Measurements from ENCODE around the gene KDM1A.

KDM1A gene

DNA sequence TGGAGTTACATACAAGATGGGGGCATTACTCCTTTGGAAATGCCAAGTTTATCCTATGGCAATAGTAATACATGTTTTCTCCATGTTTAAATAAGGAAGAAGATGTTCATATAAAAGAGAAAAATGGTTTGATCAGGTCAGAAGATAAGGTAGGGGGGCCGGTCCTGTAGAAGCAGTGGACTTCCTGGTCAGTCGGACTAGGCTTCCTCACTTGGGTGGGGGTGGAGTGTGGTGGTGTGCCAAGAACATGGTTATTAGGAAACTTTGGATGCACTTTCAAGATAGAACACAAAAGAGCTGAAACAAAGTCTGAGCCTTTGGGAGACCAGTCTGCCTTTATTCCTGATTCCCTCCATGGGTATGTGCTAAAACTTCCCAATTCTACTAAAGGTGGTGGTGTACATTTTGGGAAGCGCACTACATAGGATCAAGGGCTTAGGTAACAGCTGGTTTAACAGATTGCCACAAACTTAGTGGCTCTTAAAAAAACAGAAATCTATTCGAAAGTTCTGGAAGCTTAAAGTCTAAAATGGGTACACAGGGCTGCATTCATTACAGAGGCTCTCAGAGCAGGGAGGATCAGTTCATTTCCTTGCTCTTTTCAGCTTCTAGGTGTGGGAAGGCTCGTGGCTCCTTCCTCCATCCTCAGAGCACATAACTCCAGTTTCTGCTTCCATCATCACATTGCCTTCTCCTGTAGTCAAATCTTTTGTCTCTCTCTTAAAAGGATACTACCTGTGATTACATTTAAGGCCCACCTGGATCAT is 64.6 kb downstream of the KDM1A start:
- CTCF ChIA-PET, result interaction anchor here (1.1 to 1.8 kb wide), 2 partner anchors 11 to 15 kb away, joined by 3 to 9 read pairs; no protein-coding TSS in a partner anchor
- POLR2A ChIA-PET, result no interaction called here
- TF ChIP-seq, protein P1, sequence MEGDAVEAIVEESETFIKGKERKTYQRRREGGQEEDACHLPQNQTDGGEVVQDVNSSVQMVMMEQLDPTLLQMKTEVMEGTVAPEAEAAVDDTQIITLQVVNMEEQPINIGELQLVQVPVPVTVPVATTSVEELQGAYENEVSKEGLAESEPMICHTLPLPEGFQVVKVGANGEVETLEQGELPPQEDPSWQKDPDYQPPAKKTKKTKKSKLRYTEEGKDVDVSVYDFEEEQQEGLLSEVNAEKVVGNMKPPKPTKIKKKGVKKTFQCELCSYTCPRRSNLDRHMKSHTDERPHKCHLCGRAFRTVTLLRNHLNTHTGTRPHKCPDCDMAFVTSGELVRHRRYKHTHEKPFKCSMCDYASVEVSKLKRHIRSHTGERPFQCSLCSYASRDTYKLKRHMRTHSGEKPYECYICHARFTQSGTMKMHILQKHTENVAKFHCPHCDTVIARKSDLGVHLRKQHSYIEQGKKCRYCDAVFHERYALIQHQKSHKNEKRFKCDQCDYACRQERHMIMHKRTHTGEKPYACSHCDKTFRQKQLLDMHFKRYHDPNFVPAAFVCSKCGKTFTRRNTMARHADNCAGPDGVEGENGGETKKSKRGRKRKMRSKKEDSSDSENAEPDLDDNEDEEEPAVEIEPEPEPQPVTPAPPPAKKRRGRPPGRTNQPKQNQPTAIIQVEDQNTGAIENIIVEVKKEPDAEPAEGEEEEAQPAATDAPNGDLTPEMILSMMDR (IDR thresholded peaks at IDR 0.05; ENCODE audit: control extremely low read depth, extremely low read depth, low read depth, missing control alignments), result no peak
- no peak for DNase-seq (ENCODE audit: extremely low spot score)

DNA sequence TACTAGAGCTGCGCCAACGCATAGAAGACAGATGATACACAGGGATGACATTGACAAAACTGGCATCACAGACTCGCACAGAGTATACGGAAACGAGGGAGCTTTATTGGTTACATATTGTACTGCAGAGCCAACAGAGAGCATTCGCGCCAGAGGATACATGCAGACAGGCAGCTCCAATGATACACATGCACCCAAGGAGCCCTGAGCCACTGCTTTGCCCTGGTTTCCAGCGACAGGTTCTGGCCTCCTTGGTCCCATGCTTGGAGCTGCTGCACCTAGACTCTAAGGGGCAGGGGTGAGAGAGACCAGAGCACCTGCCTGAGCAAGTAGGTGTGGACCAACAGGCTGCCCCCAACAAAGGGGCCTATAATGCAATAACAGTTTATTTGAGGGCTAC is 65.6 kb downstream of the KDM1A start:
- CTCF ChIA-PET, result interaction anchor here (1.0 to 20.1 kb wide), 4 partner anchors 10 to 96 kb away, joined by 4 to 641 read pairs (median 16); no protein-coding TSS in a partner anchor
- TF ChIP-seq, protein P1 (IDR thresholded peaks at IDR 0.05; ENCODE audit: control extremely low read depth, extremely low read depth, low read depth, missing control alignments), result no peak
- POLR2A ChIA-PET, result no interaction called here
- DNase-seq (ENCODE audit: extremely low spot score), result no peak

DNA sequence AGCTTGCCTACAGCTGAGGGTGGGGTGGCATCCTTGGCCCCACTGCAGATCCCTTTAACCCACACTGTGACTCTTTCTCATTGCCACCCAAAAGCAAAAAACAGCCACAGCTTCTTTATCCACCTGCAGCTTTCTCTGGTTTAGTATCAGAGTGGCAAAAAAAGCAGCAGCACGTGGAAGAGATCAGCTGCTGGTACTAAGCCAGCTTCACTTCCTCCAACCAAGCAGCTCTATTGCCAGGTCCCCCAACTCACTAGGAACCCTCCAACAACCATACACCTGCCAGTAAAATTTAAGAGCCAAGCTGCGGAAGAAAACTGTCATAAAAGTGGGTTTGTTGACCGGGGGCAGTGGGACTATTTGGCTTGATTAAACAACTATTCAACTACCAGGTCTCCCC is 66.4 kb downstream of the KDM1A start:
- TF ChIP-seq, protein P1 (IDR thresholded peaks at IDR 0.05; ENCODE audit: control extremely low read depth, extremely low read depth, low read depth, missing control alignments), result no peak

GRCh38 chr1:23088027-23088426 is 68.8 kb downstream of the KDM1A start:
- no peak for DNase-seq (ENCODE audit: extremely low spot score)
- CTCF ChIA-PET, result interaction anchor here (1.1 to 20.1 kb wide), 6 partner anchors 11 to 93 kb away, joined by 3 to 641 read pairs (median 6); no protein-coding TSS in a partner anchor
- POLR2A ChIA-PET, result interaction anchor here (0.6 kb wide), 1 partner anchor 256 kb away, joined by 4 read pairs; the partner anchor contains the start of gene HNRNPR
- TF ChIP-seq, protein P1 (IDR thresholded peaks at IDR 0.05; ENCODE audit: control extremely low read depth, extremely low read depth, low read depth, missing control alignments), result no peak

More for the DNA sequence above, 66.4 kb downstream of the KDM1A start:
- ChIA-PET POLR2A (no interaction called here), CTCF (interaction anchor here (1.0 to 20.1 kb wide), 4 partner anchors 9 to 96 kb away, joined by 4 to 641 read pairs (median 16); no protein-coding TSS in a partner anchor)
- DNase-seq (ENCODE audit: extremely low spot score), result no peak

DNA sequence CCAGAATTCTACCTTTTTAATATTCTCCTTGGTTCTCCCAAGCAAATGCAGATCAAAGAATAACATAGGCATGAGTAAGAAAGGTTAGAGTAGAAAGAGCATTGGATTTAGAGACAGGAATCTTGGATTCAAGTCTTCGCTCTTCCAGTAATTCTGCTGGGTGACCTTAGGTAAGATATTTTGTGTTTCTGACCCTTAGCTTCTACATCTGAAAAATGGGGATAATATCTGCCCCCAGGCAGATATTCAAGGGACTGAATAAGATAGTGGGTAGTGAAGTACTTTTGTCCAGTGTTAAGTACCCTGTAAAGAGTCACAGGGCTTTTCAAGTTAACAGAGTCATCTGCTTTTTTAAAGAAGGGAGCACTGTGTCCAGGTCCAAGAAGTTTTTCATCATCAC is 70.8 kb downstream of the KDM1A start:
- DNase-seq (ENCODE audit: extremely low spot score), result no peak
- TF ChIP-seq, protein P1 (IDR thresholded peaks at IDR 0.05; ENCODE audit: control extremely low read depth, extremely low read depth, low read depth, missing control alignments), result no peak
- ChIA-PET CTCF (interaction anchor here (20.1 kb wide), 1 partner anchor 91 kb away, joined by 641 read pairs; no protein-coding TSS in a partner anchor), POLR2A (no interaction called here)

- no peak for DNase-seq (ENCODE audit: extremely low spot score)
- POLR2A ChIA-PET, result no interaction called here
- TF ChIP-seq, protein P1 (IDR thresholded peaks at IDR 0.05; ENCODE audit: control extremely low read depth, extremely low read depth, low read depth, missing control alignments), result no peak
- CTCF ChIA-PET, result interaction anchor here (1.4 to 20.1 kb wide), 2 partner anchors 90 to 136 kb away, joined by 3 to 641 read pairs; no protein-coding TSS in a partner anchor
These were observed 72.3 kb downstream of the KDM1A start for GRCh38 chr1:23091545-23091944.
